ENCODE data around the gene C10orf105. TPM values are rescaled to one million over a fixed set of nuclear protein-coding genes. Genes with fewer than 3 reads are reported as not detected.

The C10orf105 gene
- polyA plus RNA-seq, 1 of the 3 experiments (the other 2 are of a cell fraction): not detected

DNA sequence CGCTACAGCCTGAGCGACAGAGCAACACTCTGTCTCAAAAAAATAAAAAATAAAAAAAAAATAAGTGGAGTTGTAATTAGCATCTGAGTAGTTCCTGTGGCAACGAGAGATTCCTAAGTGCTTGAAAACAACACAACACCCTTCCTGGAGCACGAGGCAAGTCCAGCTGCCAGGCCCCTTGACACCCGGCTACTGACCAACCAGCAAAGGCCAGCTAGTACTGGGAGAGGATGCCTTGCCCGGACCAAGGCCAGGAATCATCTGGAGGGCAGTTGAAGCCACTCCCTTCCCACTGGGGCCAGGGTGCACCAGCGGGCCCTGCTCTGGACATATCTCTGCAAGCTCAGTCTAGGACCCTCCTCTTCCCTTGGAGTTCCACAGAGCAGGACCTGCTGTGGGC, 536 bp downstream of the C10orf105 start:
- TF ChIP-seq ELF1 (IDR thresholded peaks at IDR 0.05) (no peak), RCOR1 (IDR thresholded peaks at IDR 0.05; ENCODE audit: low read length) (no peak), PBX3 (IDR thresholded peaks at IDR 0.05) (no peak), POLR2AphosphoS5 (IDR thresholded peaks at IDR 0.05; ENCODE audit: low read depth, low read length) (no peak), NRF1 (IDR thresholded peaks at IDR 0.05; ENCODE audit: low read depth, low read length) (no peak)
- TF ChIP-seq, protein P1, sequence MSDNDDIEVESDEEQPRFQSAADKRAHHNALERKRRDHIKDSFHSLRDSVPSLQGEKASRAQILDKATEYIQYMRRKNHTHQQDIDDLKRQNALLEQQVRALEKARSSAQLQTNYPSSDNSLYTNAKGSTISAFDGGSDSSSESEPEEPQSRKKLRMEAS (IDR thresholded peaks at IDR 0.05; ENCODE audit: low read depth): no peak
- ChIA-PET POLR2A (interaction anchor here (0.7 kb wide), 1 partner anchor 342 kb away, joined by 3 read pairs; no protein-coding TSS in a partner anchor), CTCF (interaction anchor here (1.0 to 2.5 kb wide), 5 partner anchors 10 to 177 kb away, joined by 3 to 12 read pairs (median 7); partner anchors contain the start of gene PSAP)
- no peaks in the 10 kb centered on the region for H3K9me3 ChIP-seq
- no peak overlapping the region for H3K27ac ChIP-seq (ENCODE audit: low read depth in 2 of 2, low read length in 1 of 2)
- WGBS (ENCODE audit: low lambda C conversion rate): 67% methylated on average over 6 of the region's 7 CpGs
- no peaks in the 10 kb centered on the region for H3K36me3 ChIP-seq (replicated peaks in 1 of 2; ENCODE audit: control insufficient read depth in 1 of 2, insufficient read depth in 2 of 2, low read length in 1 of 2)
- H3K4me2 ChIP-seq: no peak overlapping the region
- H4K20me1 ChIP-seq (ENCODE audit: insufficient read depth): no peaks in the 10 kb centered on the region
- H3K9me2 ChIP-seq: no peaks in the 10 kb centered on the region
- no peak overlapping the region for H3K4me3 ChIP-seq (ENCODE audit: low read depth in 2 of 2, low read length in 1 of 2)
- no peaks in the 10 kb centered on the region for H3K79me2 ChIP-seq (ENCODE audit: insufficient read depth)
- no peak for DNase-seq
- no peak overlapping the region for H2AFZ ChIP-seq (ENCODE audit: low read depth)
- 0 out of 2 replicates have a peak, but pooled peaks cover 4% of the 10 kb centered on the region for H3K27me3 ChIP-seq (ENCODE audit: insufficient read depth)
- H3F3A ChIP-seq (replicated peaks; ENCODE audit: insufficient read depth): no peaks in the 10 kb centered on the region
- H3K4me1 ChIP-seq (ENCODE audit: control insufficient read depth in 1 of 2, insufficient read depth in 2 of 2, low read depth in 1 of 2, low read length in 1 of 2): peaks cover 0 to 31% of the 10 kb centered on the region in 2 experiments; a peak in 1 of 4 replicates
- no peak overlapping the region for H3K9ac ChIP-seq

DNA sequence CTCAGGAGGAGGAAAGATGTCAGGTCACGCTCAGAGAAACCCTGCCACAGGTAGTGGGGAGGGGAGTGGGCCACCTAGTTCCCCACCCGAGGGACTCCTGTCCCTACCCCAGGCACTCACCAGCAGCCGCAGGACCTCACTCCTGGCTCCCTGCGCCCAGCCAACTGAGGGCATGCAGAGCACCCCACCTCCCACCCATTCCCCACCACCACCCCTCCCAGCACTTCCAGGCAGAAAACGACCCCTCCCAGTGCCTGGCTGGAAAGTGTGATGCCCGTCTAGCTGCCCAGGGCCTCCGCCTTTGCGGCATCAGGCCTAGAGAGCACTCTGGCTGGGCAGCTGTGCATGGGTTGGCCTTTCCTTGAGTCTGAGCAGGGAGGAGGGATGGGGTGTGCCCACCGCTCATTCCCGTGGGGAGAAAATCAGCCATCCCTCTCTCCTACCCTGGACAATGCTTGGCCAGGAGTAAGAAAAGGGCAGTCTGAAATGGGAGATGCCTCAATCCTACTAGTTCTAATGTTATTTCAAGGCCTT, 1.3 kb downstream of the C10orf105 start:
- Histone ChIP-seq H3K4me2 (no peak overlapping the region), H2AFZ (ENCODE audit: low read depth) (no peak overlapping the region), H3K9me3 (no peaks in the 10 kb centered on the region), H3F3A (replicated peaks; ENCODE audit: insufficient read depth) (no peaks in the 10 kb centered on the region), H3K9me2 (no peaks in the 10 kb centered on the region), H3K27ac (ENCODE audit: low read depth in 2 of 2, low read length in 1 of 2) (no peak overlapping the region), H3K4me1 (ENCODE audit: control insufficient read depth in 1 of 2, insufficient read depth in 2 of 2, low read depth in 1 of 2, low read length in 1 of 2) (peaks cover 0 to 36% of the 10 kb centered on the region in 2 experiments; a peak in 1 of 4 replicates), H3K27me3 (ENCODE audit: insufficient read depth) (0 out of 2 replicates have a peak, but pooled peaks cover 4% of the 10 kb centered on the region), H4K20me1 (ENCODE audit: insufficient read depth) (no peaks in the 10 kb centered on the region), H3K9ac (no peak overlapping the region), H3K79me2 (ENCODE audit: insufficient read depth) (no peaks in the 10 kb centered on the region), H3K4me3 (ENCODE audit: low read depth in 2 of 2, low read length in 1 of 2) (no peak overlapping the region), H3K36me3 (replicated peaks in 1 of 2; ENCODE audit: control insufficient read depth in 1 of 2, insufficient read depth in 2 of 2, low read length in 1 of 2) (no peaks in the 10 kb centered on the region)
- DNase-seq: no peak
- CTCF ChIA-PET: interaction anchor here (0.7 to 14.1 kb wide), 11 partner anchors 9 to 178 kb away, joined by 3 to 195 read pairs (median 9); partner anchors contain the start of genes PSAP and VSIR
- 88% methylated on average over 8 of the region's 10 CpGs for WGBS (ENCODE audit: low lambda C conversion rate)
- POLR2A ChIA-PET: no interaction called here
- TF ChIP-seq POLR2AphosphoS5 (IDR thresholded peaks at IDR 0.05; ENCODE audit: low read depth, low read length): no peak
- no peak for TF ChIP-seq FOSL2 (IDR thresholded peaks at IDR 0.05; ENCODE audit: borderline replicate concordance, low read depth)
- TF ChIP-seq ZBTB33 (IDR thresholded peaks at IDR 0.05; ENCODE audit: borderline replicate concordance, low read depth): no peak
- TF ChIP-seq EP300 (IDR thresholded peaks at IDR 0.05; ENCODE audit: borderline replicate concordance in 1 of 2, low read depth in 1 of 2, low read length in 1 of 2): no peak
- TF ChIP-seq, protein P2, sequence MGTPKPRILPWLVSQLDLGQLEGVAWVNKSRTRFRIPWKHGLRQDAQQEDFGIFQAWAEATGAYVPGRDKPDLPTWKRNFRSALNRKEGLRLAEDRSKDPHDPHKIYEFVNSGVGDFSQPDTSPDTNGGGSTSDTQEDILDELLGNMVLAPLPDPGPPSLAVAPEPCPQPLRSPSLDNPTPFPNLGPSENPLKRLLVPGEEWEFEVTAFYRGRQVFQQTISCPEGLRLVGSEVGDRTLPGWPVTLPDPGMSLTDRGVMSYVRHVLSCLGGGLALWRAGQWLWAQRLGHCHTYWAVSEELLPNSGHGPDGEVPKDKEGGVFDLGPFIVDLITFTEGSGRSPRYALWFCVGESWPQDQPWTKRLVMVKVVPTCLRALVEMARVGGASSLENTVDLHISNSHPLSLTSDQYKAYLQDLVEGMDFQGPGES (IDR thresholded peaks at IDR 0.05; ENCODE audit: low read depth, low read length): no peak
- TF ChIP-seq CHD2 (IDR thresholded peaks at IDR 0.05; ENCODE audit: low read length, partially characterized antibody): no peak
- TF ChIP-seq, protein P3, sequence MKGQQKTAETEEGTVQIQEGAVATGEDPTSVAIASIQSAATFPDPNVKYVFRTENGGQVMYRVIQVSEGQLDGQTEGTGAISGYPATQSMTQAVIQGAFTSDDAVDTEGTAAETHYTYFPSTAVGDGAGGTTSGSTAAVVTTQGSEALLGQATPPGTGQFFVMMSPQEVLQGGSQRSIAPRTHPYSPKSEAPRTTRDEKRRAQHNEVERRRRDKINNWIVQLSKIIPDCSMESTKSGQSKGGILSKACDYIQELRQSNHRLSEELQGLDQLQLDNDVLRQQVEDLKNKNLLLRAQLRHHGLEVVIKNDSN (IDR thresholded peaks at IDR 0.05; ENCODE audit: borderline replicate concordance, low read depth): no peak
- no peak for TF ChIP-seq FOXJ3 (CRISPR knock-in tag; IDR thresholded peaks at IDR 0.05)
- TF ChIP-seq YY1 (IDR thresholded peaks at IDR 0.05; ENCODE audit: low read depth): no peak
- TF ChIP-seq NRF1 (IDR thresholded peaks at IDR 0.05; ENCODE audit: low read depth, low read length): no peak
